Thymus (tissue), 14 donors: ENCODE measurements around the gene GJD2. TPM values are rescaled to one million over a fixed set of nuclear protein-coding genes. Genes with fewer than 3 reads are reported as not detected.

Source experiments
- DNase-seq, 9 donors: peaks; one replicate each; pipeline ENCODE4 v3.0.0-alpha.2; 2013; ENCODE audit warnings: low spot score in 9 of 9, low read depth in 6 of 9, missing footprints in 1 of 9
- H3K27ac ChIP-seq, 2 donors: one replicate each; pipeline ENCODE4 v1.5.1; 2013; ENCODE audit warnings: control low read depth in 1 of 2, low read depth in 1 of 2, low read length in 1 of 2, mild to moderate bottlenecking in 1 of 2, moderate library complexity in 1 of 2
- H3K27me3 ChIP-seq, 2 donors: one replicate each; pipeline ENCODE4 v1.5.1; 2013; ENCODE audit warnings: low read length in 1 of 2; ENCODE audit not compliant: control insufficient read depth in 2 of 2, insufficient read depth in 1 of 2
- H3K36me3 ChIP-seq, 2 donors: one replicate each; pipeline ENCODE4 v1.5.1; 2013; ENCODE audit warnings: low read length in 1 of 2, mild to moderate bottlenecking in 1 of 2, moderate library complexity in 1 of 2; ENCODE audit not compliant: control insufficient read depth in 2 of 2, insufficient read depth in 2 of 2
- H3K4me1 ChIP-seq, 2 donors: one replicate each; pipeline ENCODE4 v1.5.1; 2013; ENCODE audit warnings: low read length in 2 of 2; ENCODE audit not compliant: control insufficient read depth in 2 of 2, insufficient read depth in 2 of 2
- H3K4me3 ChIP-seq, 2 donors: one replicate each; pipeline ENCODE4 v1.5.1; 2013; ENCODE audit warnings: low read length in 2 of 2, control low read depth in 1 of 2, mild to moderate bottlenecking in 1 of 2
- H3K9me3 ChIP-seq, 2 donors: one replicate each; pipeline ENCODE4 v1.5.1; 2013; ENCODE audit warnings: low read length in 1 of 2, mild to moderate bottlenecking in 1 of 2; ENCODE audit not compliant: control insufficient read depth in 2 of 2, insufficient read depth in 1 of 2
- whole genome bisulfite sequencing: extraction: QIAGEN DNeasy Blood & Tissue Kit; methylation state at CpG from one replicate; pipeline ENCODE4 v1.1.7; 2013; 5-methylcytosine and 5-hydroxymethylcytosine counted together
- long read RNA-seq, 10 donors: transcript quantifications; one replicate each; lab custom pipeline, GENCODE V29; 2026
- polyA plus RNA-seq: library from polyadenylated mRNA; stranded (reverse); fragments of 200-250 nt; gene quantifications from one replicate; pipeline ENCODE4 v1.2.3, GENCODE V29; 2013
- total RNA-seq: library from RNA; stranded (reverse); fragments of 120-200 nt; gene quantifications from one replicate; pipeline ENCODE4 v1.2.4, GENCODE V29; 2013
- donor health status: healthy.

The GJD2 gene
- 0.14 TPM for total RNA-seq
- 0.32 TPM for polyA plus RNA-seq
- long read RNA-seq, donor 1, result 0 reads
- long read RNA-seq, donor 2, result 0 reads
- long read RNA-seq, donor 3, result 0 reads
- long read RNA-seq, donor 4, result 0 reads
- long read RNA-seq, donor 5, result 0 reads
- long read RNA-seq, donor 6, result 0 reads
- long read RNA-seq, donor 7, result 0 reads
- long read RNA-seq, donor 8, result 0 reads
- long read RNA-seq, donor 9, result 0 reads
- long read RNA-seq, donor 10, result 0 reads

- H3K27me3 ChIP-seq, result peaks cover 36 to 51% of the 10 kb centered on the region in 2 donors
- no peak within 1 kb of the TSS for H3K27ac ChIP-seq
- no peaks in the 10 kb centered on the region for H3K9me3 ChIP-seq
- DNase-seq, result no peak
- no peak within 1 kb of the TSS for H3K4me3 ChIP-seq
- H3K4me1 ChIP-seq, result no peaks in the 10 kb centered on the region
- WGBS, result 3% methylated on average over 81 of the region's 81 CpGs
- H3K36me3 ChIP-seq, result no peaks in the 10 kb centered on the region
Measured at GRCh38 chr15:34754674-34755418, at the start of gene GJD2. Gene GJD2 (minus strand): TSS chr15:34754998. CDS start chr15:34754488, 510 bp downstream.

GRCh38 chr15:34804113-34804512 is 49.3 kb upstream of the GJD2 start:
- Histone ChIP-seq H3K36me3 (no peaks in the 10 kb centered on the region), H3K27ac (no peak overlapping the region), H3K27me3 (peaks cover 0 to 7% of the 10 kb centered on the region in 2 donors), H3K4me3 (no peak overlapping the region), H3K9me3 (no peaks in the 10 kb centered on the region), H3K4me1 (no peaks in the 10 kb centered on the region)
- 81% methylated on average over 2 of the region's 2 CpGs for WGBS
- no peak for DNase-seq

- no peak overlapping the region for H3K4me3 ChIP-seq
- 95% methylated on average over 7 of the region's 7 CpGs for WGBS
- DNase-seq, result no peak
- peaks cover 0 to 10% of the 10 kb centered on the region in 2 donors for H3K27me3 ChIP-seq
- H3K4me1 ChIP-seq, result no peaks in the 10 kb centered on the region
- no peak overlapping the region for H3K27ac ChIP-seq
- H3K9me3 ChIP-seq, result no peaks in the 10 kb centered on the region
- no peaks in the 10 kb centered on the region for H3K36me3 ChIP-seq
Measured at GRCh38 chr15:34802803-34803750, 48.3 kb upstream of the GJD2 start.

DNA sequence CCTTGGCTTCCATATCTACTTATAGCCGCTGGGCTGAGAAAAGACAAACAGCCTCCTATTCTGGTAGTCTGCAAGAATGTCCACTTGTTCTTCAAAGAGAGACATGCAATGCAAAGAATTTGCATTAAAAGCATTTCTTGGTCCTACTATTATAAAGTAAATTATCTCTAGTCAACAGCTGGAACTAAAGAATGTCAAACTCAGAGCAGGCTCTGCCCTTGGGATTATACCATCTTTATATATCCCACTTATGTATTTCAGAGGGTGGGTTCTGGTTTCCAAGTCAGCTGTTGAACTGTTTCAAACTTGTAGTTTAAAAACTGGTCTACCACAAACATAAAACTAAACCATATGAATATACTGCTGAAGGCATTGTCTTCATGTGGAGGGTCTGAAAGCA is 47.6 kb upstream of the GJD2 start:
- H3K4me1 ChIP-seq, result no peaks in the 10 kb centered on the region
- WGBS, result 97% methylated on average over 1 of the region's 1 CpG
- H3K27ac ChIP-seq, result no peak overlapping the region
- peaks cover 0 to 15% of the 10 kb centered on the region in 2 donors for H3K27me3 ChIP-seq
- DNase-seq, result no peak
- H3K9me3 ChIP-seq, result no peaks in the 10 kb centered on the region
- H3K4me3 ChIP-seq, result no peak overlapping the region
- no peaks in the 10 kb centered on the region for H3K36me3 ChIP-seq

- H3K9me3 ChIP-seq, result no peaks in the 10 kb centered on the region
- peaks cover 15 to 40% of the 10 kb centered on the region in 2 donors for H3K27me3 ChIP-seq
- H3K4me3 ChIP-seq, result no peak overlapping the region
- WGBS, result 60% methylated on average over 16 of the region's 16 CpGs
- DNase-seq, result no peak
- no peak overlapping the region for H3K27ac ChIP-seq
- no peaks in the 10 kb centered on the region for H3K36me3 ChIP-seq
- no peaks in the 10 kb centered on the region for H3K4me1 ChIP-seq
Measured at GRCh38 chr15:34799149-34800101, 44.6 kb upstream of the GJD2 start.

- no peaks in the 10 kb centered on the region for H3K9me3 ChIP-seq
- no peaks in the 10 kb centered on the region for H3K36me3 ChIP-seq
- no peak overlapping the region for H3K27ac ChIP-seq
- peaks cover 20 to 58% of the 10 kb centered on the region in 2 donors for H3K27me3 ChIP-seq
- H3K4me1 ChIP-seq, result no peaks in the 10 kb centered on the region
- H3K4me3 ChIP-seq, result no peak overlapping the region
- DNase-seq, result no peak
- whole genome bisulfite sequencing, result 80% methylated on average over 5 of the region's 5 CpGs
Measured at GRCh38 chr15:34796847-34797435, 42.1 kb upstream of the GJD2 start.

DNA sequence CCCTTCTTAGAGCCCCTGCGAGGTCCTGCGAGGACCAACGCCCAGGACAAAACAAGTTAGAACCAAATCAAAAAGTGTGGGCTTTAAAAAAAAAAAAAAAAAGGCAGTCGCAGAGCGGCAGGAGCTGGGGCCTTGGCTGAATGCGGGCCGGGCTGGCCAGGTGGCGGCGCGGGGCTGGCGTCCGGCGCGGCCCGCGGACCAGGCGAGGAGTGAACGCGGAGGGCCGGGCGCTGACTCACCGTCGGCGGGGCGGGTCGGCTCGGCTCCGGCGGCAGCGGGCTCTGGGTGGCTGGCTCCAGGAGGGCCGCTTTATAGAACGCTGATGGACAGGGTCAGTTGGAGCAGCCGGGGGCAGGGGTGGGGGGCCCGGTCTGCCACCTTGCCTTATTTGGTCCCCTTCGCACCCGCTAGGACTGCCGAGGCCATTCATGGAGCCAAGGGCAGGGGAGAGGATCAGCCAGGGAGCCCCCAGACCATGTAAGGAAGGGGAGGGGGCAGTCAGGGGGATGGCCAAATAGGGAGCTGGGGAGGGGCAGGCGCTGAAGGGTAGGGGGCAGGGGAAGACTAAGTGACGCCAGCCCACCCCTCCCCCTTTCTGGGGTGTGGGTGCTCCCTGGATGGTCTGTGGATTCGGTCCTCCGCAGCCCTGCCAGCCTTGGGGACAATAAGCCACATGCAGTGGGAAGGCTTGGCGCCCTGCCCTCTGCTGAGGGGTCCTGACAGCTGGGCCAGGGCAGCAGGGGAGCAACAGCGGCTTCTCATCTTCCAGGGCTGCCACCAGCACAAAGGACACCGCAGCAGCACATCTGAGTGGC is 40.7 kb upstream of the GJD2 start, which contains the start of gene ACTC1:
TSS of gene ACTC1 (minus strand) at position 283 of the 815 bp plus-strand sequence. CDS start 741 bp downstream, outside the sequence.
- H3K27me3 ChIP-seq, result peaks cover 20 to 59% of the 10 kb centered on the region in 2 donors
- 12% methylated on average over 44 of the region's 44 CpGs for WGBS

More for the DNA sequence above, 40.7 kb upstream of the GJD2 start, which contains the start of gene ACTC1:
- Histone ChIP-seq H3K4me1 (no peaks in the 10 kb centered on the region), H3K9me3 (no peaks in the 10 kb centered on the region), H3K4me3 (no peak within 1 kb of the TSS), H3K27ac (no peak within 1 kb of the TSS), H3K36me3 (no peaks in the 10 kb centered on the region)
- DNase-seq, result no peak
